Lower leg skin (tissue), 4 donors: Measurements from ENCODE around the gene PPIH. TPM values are rescaled to one million over a fixed set of nuclear protein-coding genes. Genes with fewer than 3 reads are reported as not detected.
"Not testable (repeated sequence)": the region's sequence is repeated elsewhere in the genome, so short reads cannot be mapped to it uniquely, and the experiment has no call there.

ENCODE experiments used
- DNase-seq, 2 donors: peaks; one replicate each; pipeline ENCODE4 v3.0.0-alpha.2; 2019; ENCODE audit warnings: low spot score in 2 of 2
- H3K4me3 ChIP-seq: fragments of 200-600 bp; sonication (generic); 2 replicates; pipeline ENCODE4 v1.5.1; 2017; ENCODE audit warnings: mild to moderate bottlenecking, low read depth; ENCODE audit not compliant: poor library complexity, severe bottlenecking
- CTCF ChIP-seq, 3 donors: fragments of 450-650 bp; IDR thresholded peaks; one replicate each; pipeline ENCODE4 v1.5.1; 2016; ENCODE audit warnings: antibody characterized with exemption in 3 of 3, mild to moderate bottlenecking in 3 of 3, moderate library complexity in 2 of 3
- POLR2A ChIP-seq, 2 donors: fragments of 450-650 bp; IDR thresholded peaks; one replicate each; pipeline ENCODE4 v1.6.1; 2016 to 2017; ENCODE audit warnings: antibody characterized with exemption in 2 of 2, mild to moderate bottlenecking in 1 of 2, moderate library complexity in 1 of 2
- WGBS, 2 donors: methylation state at CpG; one replicate each; pipeline ENCODE4 v1.1.5; 2018; 5-methylcytosine and 5-hydroxymethylcytosine counted together
- intact Hi-C: fragments of 100-400 bp; cut with DNase I; formaldehyde crosslinking; loops from one replicate; pipeline ENCODE4 v1.15.0; 2023; ENCODE audit warnings: low total_unique reads
- total RNA-seq, 4 donors: library from RNA; depleted of rRNA; stranded (reverse); fragments of >200 nt; gene quantifications; one replicate each; pipeline ENCODE4 v1.1.0, GENCODE V29; 2016

PPIH gene
- total RNA-seq, 4 donors from 2014 or later = 16.2 to 25.7 (median 20.5) TPM

- intact Hi-C loops = no loop called here
- H3K4me3 ChIP-seq = no peak overlapping the region
- TF ChIP-seq CTCF (IDR thresholded peaks at IDR 0.05) (no peak), POLR2A (IDR thresholded peaks at IDR 0.05) (no peak)
- peak in 1 of 2 donors; percentile 23 for DNase-seq
- WGBS, 2 donors = 95 to 100% methylated on average over 3 of the region's 3 CpGs
These were observed 63.7 kb downstream of the PPIH start for GRCh38 chr1:42721926-42722325.

- intact Hi-C loops, H3K4me3 ChIP-seq: not testable (repeated sequence)
- DNase-seq = peak in 1 of 2 donors; percentile 58
- WGBS, 2 donors = 92 to 93% methylated on average over 2 of the region's 2 CpGs
These were observed 64.2 kb downstream of the PPIH start for GRCh38 chr1:42722403-42722802.

- intact Hi-C loops = no loop called here
- TF ChIP-seq CTCF (IDR thresholded peaks at IDR 0.05) = no peak
- no peak for TF ChIP-seq POLR2A (IDR thresholded peaks at IDR 0.05)
These were observed 65.3 kb downstream of the PPIH start for GRCh38 chr1:42723511-42723910.

GRCh38 chr1:42725820-42726219 lies 67.6 kb downstream of the PPIH start:
- H3K4me3 ChIP-seq, intact Hi-C loops: not testable (repeated sequence)
- 93 to 99% methylated on average over 4 of the region's 4 CpGs for WGBS, 2 donors
- peak in 1 of 2 donors; percentile 45 for DNase-seq

More at GRCh38 chr1:42723511-42723910, 65.3 kb downstream of the PPIH start:
- peak in 1 of 2 donors; percentile 17 for DNase-seq
- H3K4me3 ChIP-seq = no peak overlapping the region
- 55 to 64% methylated on average over 6 of the region's 6 CpGs for WGBS, 2 donors

Other genes with a start within 250 kb of the PPIH start
- gene ZMYND12, start 202.4 kb upstream of the PPIH start, total RNA-seq = 1 to 10 TPM in 1 of 4 donors, under 1 TPM in 2, not detected in 1; 0.25 to 8.0 (median 0.42) TPM
- 100 to 1,000 TPM in 2 of 4 donors, 10 to 100 TPM in 2; 68.5 to 115 (median 89.7) TPM for gene PPCS, start 201.9 kb upstream of the PPIH start, total RNA-seq
- 1 to 10 TPM in 2 of 4 donors, under 1 TPM in 2; 0.38 to 2.2 (median 1.0) TPM for gene CCDC30, start 195.1 kb upstream of the PPIH start, total RNA-seq
- gene YBX1, start 24.0 kb downstream of the PPIH start, total RNA-seq = 100 to 1,000 TPM; 227 to 358 (median 293) TPM
- gene CLDN19, start 81.8 kb downstream of the PPIH start, total RNA-seq = 1 to 10 TPM in 1 of 4 donors, under 1 TPM in 3; 0.12 to 1.2 (median 0.18) TPM
- gene P3H1, start 108.6 kb downstream of the PPIH start, total RNA-seq = 10 to 100 TPM in 3 of 4 donors, 1 to 10 TPM in 1; 9.4 to 26.8 (median 13.5) TPM
- 1 to 10 TPM; 2.5 to 6.7 (median 3.6) TPM for gene C1orf50, start 108.8 kb downstream of the PPIH start, total RNA-seq
- gene TMEM269, start 126.6 kb downstream of the PPIH start, total RNA-seq = under 1 TPM in 3 of 4 donors, not detected in 1; 0.08 to 0.22 (median 0.13) TPM
- gene ERMAP, start 158.7 kb downstream of the PPIH start, total RNA-seq = 10 to 100 TPM in 1 of 4 donors, 1 to 10 TPM in 3; 8.0 to 11.5 (median 9.3) TPM
- gene SVBP, start 159.0 kb downstream of the PPIH start, total RNA-seq = 10 to 100 TPM; 11.2 to 18.1 (median 14.1) TPM
- gene ZNF691, start 188.2 kb downstream of the PPIH start, total RNA-seq = 10 to 100 TPM in 2 of 4 donors, 1 to 10 TPM in 2; 7.6 to 11.6 (median 9.9) TPM